ENCODE data around the gene GTPBP2. TPM values are rescaled to one million over a fixed set of nuclear protein-coding genes. Genes with fewer than 3 reads are reported as not detected.

Gene GTPBP2
- total RNA-seq, 1 experiment from 2014 or later: 72.2 TPM

GRCh38 chr6:43658161-43658560, 29.1 kb upstream of the GTPBP2 start:
- no peaks in the 10 kb centered on the region for H3K79me2 ChIP-seq (ENCODE audit: insufficient read depth, low read length)
- H3K9me3 ChIP-seq (ENCODE audit: control insufficient read depth, low read depth, low read length): no peaks in the 10 kb centered on the region
- no peaks in the 10 kb centered on the region for H3K79me1 ChIP-seq (ENCODE audit: insufficient read depth, low read depth, low read length, poor library complexity, severe bottlenecking)
- H4K20me1 ChIP-seq (ENCODE audit: control insufficient read depth, insufficient read depth, insufficient read length): no peaks in the 10 kb centered on the region
- H3K14ac ChIP-seq (ENCODE audit: insufficient read depth, low read length): no peak overlapping the region
- DNase-seq: no peak
- no peak overlapping the region for H3T11ph ChIP-seq (ENCODE audit: low read length)
- no peak for TF ChIP-seq CTCF (conservative IDR thresholded peaks at IDR 0.05)
- no peak overlapping the region for H2AK5ac ChIP-seq (ENCODE audit: insufficient read length, low read length)
- H4K5ac ChIP-seq (ENCODE audit: insufficient read length, low read depth, low read length): no peak overlapping the region
- H3K23ac ChIP-seq (ENCODE audit: insufficient read length, low read depth, low read length): no peak overlapping the region
- no peak overlapping the region for H2BK20ac ChIP-seq (ENCODE audit: low read depth, low read length, poor library complexity, severe bottlenecking)
- H3K4ac ChIP-seq (ENCODE audit: low read depth, low read length): no peak overlapping the region
- H3K27me3 ChIP-seq (ENCODE audit: insufficient read depth, low read length): no peaks in the 10 kb centered on the region
- no peak overlapping the region for H2BK120ac ChIP-seq (ENCODE audit: low read depth, low read length, poor library complexity, severe bottlenecking)
- no peak overlapping the region for H3K56ac ChIP-seq (ENCODE audit: insufficient read length, low read depth, low read length)
- no peak overlapping the region for H2AFZ ChIP-seq (ENCODE audit: low read length)
- no peak overlapping the region for H2BK12ac ChIP-seq (ENCODE audit: insufficient read length, low read depth, low read length)
- H4K8ac ChIP-seq (replicated peaks; ENCODE audit: insufficient read length, low read depth, low read length): no peak overlapping the region
- no peak overlapping the region for H3K4me2 ChIP-seq (ENCODE audit: insufficient read depth, insufficient read length, low read length)
- H3K4me1 Mint-ChIP-seq: peaks cover 12 to 22% of the 10 kb centered on the region in 2 experiments
- peaks cover 7 to 11% of the 10 kb centered on the region in 2 experiments; a peak in 4 of 5 replicates for H3K9me3 Mint-ChIP-seq
- no CpG with 5 or more reads among the region's 9 CpGs for WGBS (ENCODE audit: extremely low coverage, insufficient read length, low lambda C conversion rate)
- H3K27me3 Mint-ChIP-seq (ENCODE audit: low read depth): peaks cover 12% of the 10 kb centered on the region
- no peak overlapping the region for H4K91ac ChIP-seq (ENCODE audit: insufficient read length, low read depth, low read length)
- H3K18ac ChIP-seq (ENCODE audit: insufficient read length, low read depth, low read length): no peak overlapping the region
- no peak overlapping the region for H3K9ac ChIP-seq (ENCODE audit: extremely low read depth, insufficient read length, low read length)
- H3K36me3 Mint-ChIP-seq (ENCODE audit: insufficient read depth in 1 of 3, low read depth in 3 of 3): peaks cover 6 to 11% (median 6%) of the 10 kb centered on the region in 3 experiments; a peak in 4 of 7 replicates
- H3K23me2 ChIP-seq (ENCODE audit: insufficient read length, low read depth, low read length, poor library complexity, severe bottlenecking): no peaks in the 10 kb centered on the region
- H2BK15ac ChIP-seq (ENCODE audit: low read depth, low read length): no peak overlapping the region
- no peaks in the 10 kb centered on the region for H3K4me1 ChIP-seq (ENCODE audit: insufficient read depth, low read length)
- no peak overlapping the region for H2BK5ac ChIP-seq (ENCODE audit: insufficient read length, low read length)
- H3K27ac ChIP-seq (ENCODE audit: insufficient read length, low read depth, low read length): no peak overlapping the region
- H3K4me3 Mint-ChIP-seq: no peak overlapping the region
- H3K27ac Mint-ChIP-seq: no peak overlapping the region
